Adrenal gland (tissue), 12 donors: ENCODE results near the gene CWC15. TPM values are rescaled to one million over a fixed set of nuclear protein-coding genes. Genes with fewer than 3 reads are reported as not detected.

Source experiments
- polyA plus RNA-seq, 3 donors: library from polyadenylated mRNA; stranded (reverse); fragments of 200-250 nt in 2 of 3; fragments of 350-450 nt in 1 of 3; fragmentation: Illumina TruSeq in 1 of 3; extraction: RNeasy Lipid Tissue Mini Kit (QIAGEN cat#74804) in 1 of 3; gene quantifications; one replicate each; pipeline ENCODE4 v1.2.3, GENCODE V29; 2013 to 2014
- total RNA-seq, 9 donors: library from RNA; depleted of rRNA in 4 of 9; stranded (reverse); fragments of >200 nt in 4 of 9; fragments of 120-200 nt in 1 of 9; fragmentation: NEBNext Ultra II Directional in 1 of 9; extraction: Animal tissue kit (Norgen Biotek cat#: 25700) in 1 of 9; gene quantifications; one replicate each; pipeline versions ENCODE4 v1.1.0 to v1.2.4, GENCODE V29; 2013 to 2023
- donor health status: healthy with polysubstance abuse.
- donor health status: Bipolar disorder and iron deficiency.
- donor health status: DM: yes; HTN: yes; CAD: no.
- donor health status: DM: no; HTN: no; CAD: no.
- donor health status: DM: no; HTN: no; CAD: no.
- donor health status: DM: yes; HTN: yes; CAD: no.

CWC15 gene
- total and polyA plus RNA-seq, 12 donors: 21.6 to 218 (median 62.5) TPM

Other genes with a start within 250 kb of the CWC15 start
- gene AMOTL1, start 205.2 kb downstream of the CWC15 start, total RNA-seq: 10 to 100 TPM; 15.6 to 26.7 (median 20.8) TPM
- 10 to 100 TPM in 1 of 3 donors, 1 to 10 TPM in 2; 3.0 to 11.9 (median 6.6) TPM for gene AMOTL1, start 205.2 kb downstream of the CWC15 start, polyA plus RNA-seq
- 1 to 10 TPM in 6 of 9 donors, under 1 TPM in 3; 0.84 to 2.4 (median 1.2) TPM for gene KDM4D, start 153 bp upstream of the CWC15 start, total RNA-seq
- 1 to 10 TPM in 1 of 3 donors, under 1 TPM in 2; 0.40 to 2.0 (median 0.47) TPM for gene KDM4D, start 153 bp upstream of the CWC15 start, polyA plus RNA-seq
- gene KDM4E, start 51.7 kb upstream of the CWC15 start, total RNA-seq: not detected
- gene KDM4E, start 51.7 kb upstream of the CWC15 start, polyA plus RNA-seq: not detected
- not detected for gene KDM4F, start 75.9 kb upstream of the CWC15 start, total RNA-seq
- not detected for gene KDM4F, start 75.9 kb upstream of the CWC15 start, polyA plus RNA-seq
- 10 to 100 TPM; 20.0 to 60.4 (median 36.4) TPM for gene SRSF8, start 93.4 kb upstream of the CWC15 start, total RNA-seq
- 10 to 100 TPM; 44.8 to 58.8 (median 54.1) TPM for gene SRSF8, start 93.4 kb upstream of the CWC15 start, polyA plus RNA-seq
- 10 to 100 TPM; 17.6 to 61.6 (median 33.2) TPM for gene ENDOD1, start 116.3 kb upstream of the CWC15 start, total RNA-seq
- gene ENDOD1, start 116.3 kb upstream of the CWC15 start, polyA plus RNA-seq: 10 to 100 TPM in 1 of 3 donors, 1 to 10 TPM in 2; 6.1 to 33.1 (median 6.6) TPM